IPS-20b (cell line): ENCODE measurements around the gene OGFOD2.

Experiments used
- H3K27ac ChIP-seq: one replicate; pipeline ENCODE4 v1.5.1; 2013; ENCODE audit warnings: low read length
- H3K27me3 ChIP-seq: 2 replicates; pipeline ENCODE4 v1.6.1; 2013; ENCODE audit warnings: mild to moderate bottlenecking, low read length, inconsistent platforms; ENCODE audit not compliant: insufficient read depth
- H3K36me3 ChIP-seq: 2 replicates; pipeline ENCODE4 v1.6.1; 2013; ENCODE audit warnings: low read depth, mild to moderate bottlenecking, inconsistent platforms, low read length, moderate library complexity; ENCODE audit not compliant: insufficient read depth
- H3K4me1 ChIP-seq: 2 replicates; pipeline ENCODE4 v1.6.1; 2013; ENCODE audit warnings: mild to moderate bottlenecking, control low read depth, inconsistent platforms, low read length, moderate library complexity; ENCODE audit not compliant: insufficient read depth
- H3K4me3 ChIP-seq: 2 replicates; pipeline ENCODE4 v1.5.1; 2013; ENCODE audit warnings: mild to moderate bottlenecking, low read length, inconsistent platforms
- H3K9ac ChIP-seq: 2 replicates; pipeline ENCODE4 v1.6.1; 2013; ENCODE audit warnings: low read depth, mild to moderate bottlenecking, inconsistent platforms, low read length, moderate library complexity
- H3K9me3 ChIP-seq: 2 replicates; pipeline ENCODE4 v1.6.1; 2013; ENCODE audit warnings: mild to moderate bottlenecking, low read depth, low read length, inconsistent platforms; ENCODE audit not compliant: insufficient read depth

OGFOD2 gene

GRCh38 chr12:122942637-122943036 is 32.4 kb upstream of the OGFOD2 start:
- no peaks in the 10 kb centered on the region for H3K4me1 ChIP-seq
- H3K4me3 ChIP-seq, result no peak overlapping the region
- no peak overlapping the region for H3K9ac ChIP-seq
- H3K27me3 ChIP-seq, result no peaks in the 10 kb centered on the region
- no peaks in the 10 kb centered on the region for H3K36me3 ChIP-seq
- no peaks in the 10 kb centered on the region for H3K9me3 ChIP-seq
- no peak overlapping the region for H3K27ac ChIP-seq

GRCh38 chr12:122943196-122943595 is 31.8 kb upstream of the OGFOD2 start:
- no peaks in the 10 kb centered on the region for H3K36me3 ChIP-seq
- no peaks in the 10 kb centered on the region for H3K27me3 ChIP-seq
- H3K4me3 ChIP-seq, result no peak overlapping the region
- no peaks in the 10 kb centered on the region for H3K4me1 ChIP-seq
- H3K9me3 ChIP-seq, result no peaks in the 10 kb centered on the region
- no peak overlapping the region for H3K27ac ChIP-seq
- no peak overlapping the region for H3K9ac ChIP-seq

GRCh38 chr12:122944605-122945592 is 30.1 kb upstream of the OGFOD2 start:
- Histone ChIP-seq H3K36me3 (no peaks in the 10 kb centered on the region), H3K4me1 (no peaks in the 10 kb centered on the region), H3K27me3 (no peaks in the 10 kb centered on the region), H3K27ac (no peak overlapping the region), H3K9ac (no peak overlapping the region), H3K9me3 (no peaks in the 10 kb centered on the region), H3K4me3 (no peak overlapping the region)

GRCh38 chr12:122946690-122947341 is 28.2 kb upstream of the OGFOD2 start:
- Histone ChIP-seq H3K27ac (no peak overlapping the region), H3K9ac (no peak overlapping the region), H3K4me1 (no peaks in the 10 kb centered on the region), H3K4me3 (no peak overlapping the region), H3K9me3 (no peaks in the 10 kb centered on the region), H3K36me3 (no peaks in the 10 kb centered on the region), H3K27me3 (no peaks in the 10 kb centered on the region)

GRCh38 chr12:122947352-122947792 is 27.7 kb upstream of the OGFOD2 start:
- H3K27ac ChIP-seq, result no peak overlapping the region
- H3K36me3 ChIP-seq, result no peaks in the 10 kb centered on the region
- no peak overlapping the region for H3K9ac ChIP-seq
- H3K27me3 ChIP-seq, result no peaks in the 10 kb centered on the region
- no peaks in the 10 kb centered on the region for H3K9me3 ChIP-seq
- H3K4me3 ChIP-seq, result no peak overlapping the region
- no peaks in the 10 kb centered on the region for H3K4me1 ChIP-seq

GRCh38 chr12:122948605-122949004 is 26.4 kb upstream of the OGFOD2 start:
- no peaks in the 10 kb centered on the region for H3K9me3 ChIP-seq
- H3K4me1 ChIP-seq, result no peaks in the 10 kb centered on the region
- no peak overlapping the region for H3K9ac ChIP-seq
- no peaks in the 10 kb centered on the region for H3K36me3 ChIP-seq
- no peak overlapping the region for H3K27ac ChIP-seq
- no peak overlapping the region for H3K4me3 ChIP-seq
- H3K27me3 ChIP-seq, result no peaks in the 10 kb centered on the region

- no peaks in the 10 kb centered on the region for H3K27me3 ChIP-seq
- no peak overlapping the region for H3K9ac ChIP-seq
- no peaks in the 10 kb centered on the region for H3K36me3 ChIP-seq
- no peak overlapping the region for H3K27ac ChIP-seq
- H3K4me1 ChIP-seq, result no peaks in the 10 kb centered on the region
- no peaks in the 10 kb centered on the region for H3K9me3 ChIP-seq
- no peak overlapping the region for H3K4me3 ChIP-seq
Observed at GRCh38 chr12:122949405-122949804, 25.6 kb upstream of the OGFOD2 start.

- Histone ChIP-seq H3K9me3 (no peaks in the 10 kb centered on the region), H3K27me3 (no peaks in the 10 kb centered on the region), H3K4me1 (no peaks in the 10 kb centered on the region), H3K27ac (no peak overlapping the region), H3K9ac (no peak overlapping the region), H3K36me3 (no peaks in the 10 kb centered on the region), H3K4me3 (no peak overlapping the region)
Observed at GRCh38 chr12:122949816-122950675, 25.0 kb upstream of the OGFOD2 start.

GRCh38 chr12:122951406-122951805 is 23.6 kb upstream of the OGFOD2 start:
- Histone ChIP-seq H3K27ac (no peak overlapping the region), H3K9me3 (no peaks in the 10 kb centered on the region), H3K4me1 (no peaks in the 10 kb centered on the region), H3K4me3 (no peak overlapping the region), H3K9ac (no peak overlapping the region), H3K27me3 (no peaks in the 10 kb centered on the region), H3K36me3 (no peaks in the 10 kb centered on the region)

- no peak overlapping the region for H3K9ac ChIP-seq
- no peak overlapping the region for H3K4me3 ChIP-seq
- no peaks in the 10 kb centered on the region for H3K36me3 ChIP-seq
- H3K9me3 ChIP-seq, result no peaks in the 10 kb centered on the region
- no peak overlapping the region for H3K27ac ChIP-seq
- H3K4me1 ChIP-seq, result no peaks in the 10 kb centered on the region
- no peaks in the 10 kb centered on the region for H3K27me3 ChIP-seq
Observed at GRCh38 chr12:122951979-122952892, 22.8 kb upstream of the OGFOD2 start.

- Histone ChIP-seq H3K9me3 (no peaks in the 10 kb centered on the region), H3K4me1 (no peaks in the 10 kb centered on the region), H3K4me3 (no peak overlapping the region), H3K27ac (no peak overlapping the region), H3K36me3 (no peaks in the 10 kb centered on the region; the same call in 1 of the 2 replicates), H3K27me3 (no peaks in the 10 kb centered on the region), H3K9ac (no peak overlapping the region)
Observed at GRCh38 chr12:122955156-122955555, 19.9 kb upstream of the OGFOD2 start.
